Hair follicular keratinocyte (primary cell): Measurements from ENCODE around the gene TAF11L11. TPM values are rescaled to one million over a fixed set of nuclear protein-coding genes. Genes with fewer than 3 reads are reported as not detected.

Experiments used
- total RNA-seq: library from RNA; depleted of rRNA; stranded (reverse); fragments of >200 nt; gene quantifications from 2 replicates; pipeline ENCODE4 v1.2.3, GENCODE V29; 2015

Gene TAF11L11
- total RNA-seq, result not detected in 2 replicates

DNA sequence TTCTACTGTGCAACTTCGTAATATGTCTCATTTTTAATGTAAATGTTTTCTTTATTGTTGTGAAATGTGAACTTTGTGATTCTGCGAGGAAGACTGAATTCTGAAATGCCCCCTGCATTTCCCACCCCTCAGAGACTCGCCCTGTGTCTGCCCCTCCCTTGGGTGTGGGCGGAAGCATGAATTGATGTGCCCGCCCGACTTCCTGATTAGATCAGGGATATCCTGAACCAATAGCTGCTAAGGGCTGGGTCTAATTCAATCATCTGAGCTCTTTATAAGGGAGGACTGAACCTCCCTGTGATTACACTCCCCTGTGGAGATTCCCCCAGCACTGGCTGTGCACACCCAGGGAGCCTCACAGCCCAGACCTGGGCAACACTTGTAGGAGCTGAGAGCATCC is at the start of gene TAF11L11:
TAF11L11 (plus strand) TSS at position 304 of the 400 bp plus-strand sequence.

DNA sequence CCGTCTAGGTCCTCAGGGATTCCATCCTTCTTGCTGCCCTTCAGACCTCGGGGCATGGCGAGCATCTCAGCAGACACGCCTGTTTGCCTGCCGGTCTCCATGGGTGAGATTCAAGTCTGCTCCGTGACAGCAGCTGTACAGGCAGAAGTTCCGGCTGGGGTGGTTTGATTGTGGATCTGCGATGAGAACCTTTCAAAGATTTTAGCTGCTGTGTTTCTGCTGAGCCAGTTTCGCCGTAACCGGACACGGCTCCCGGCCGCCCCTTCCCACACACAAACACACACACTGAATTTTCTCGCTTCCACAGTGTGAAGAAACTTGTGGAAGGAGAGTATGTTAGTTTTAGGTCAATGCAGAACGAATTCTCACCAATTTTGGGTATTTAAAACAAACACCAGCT is 18.3 kb upstream of the TAF11L11 start, which contains the start of gene TAF11L7:
TAF11L7 (minus strand) TSS at position 101 of the 400 bp plus-strand sequence.

DNA sequence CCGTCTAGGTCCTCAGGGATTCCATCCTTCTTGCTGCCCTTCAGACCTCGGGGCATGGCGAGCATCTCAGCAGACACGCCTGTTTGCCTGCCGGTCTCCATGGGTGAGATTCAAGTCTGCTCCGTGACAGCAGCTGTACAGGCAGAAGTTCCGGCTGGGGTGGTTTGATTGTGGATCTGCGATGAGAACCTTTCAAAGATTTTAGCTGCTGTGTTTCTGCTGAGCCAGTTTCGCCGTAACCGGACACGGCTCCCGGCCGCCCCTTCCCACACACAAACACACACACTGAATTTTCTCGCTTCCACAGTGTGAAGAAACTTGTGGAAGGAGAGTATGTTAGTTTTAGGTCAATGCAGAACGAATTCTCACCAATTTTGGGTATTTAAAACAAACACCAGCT is 13.1 kb upstream of the TAF11L11 start, which contains the start of gene TAF11L8:
TAF11L8 (minus strand) TSS at position 101 of the 400 bp plus-strand sequence.

DNA sequence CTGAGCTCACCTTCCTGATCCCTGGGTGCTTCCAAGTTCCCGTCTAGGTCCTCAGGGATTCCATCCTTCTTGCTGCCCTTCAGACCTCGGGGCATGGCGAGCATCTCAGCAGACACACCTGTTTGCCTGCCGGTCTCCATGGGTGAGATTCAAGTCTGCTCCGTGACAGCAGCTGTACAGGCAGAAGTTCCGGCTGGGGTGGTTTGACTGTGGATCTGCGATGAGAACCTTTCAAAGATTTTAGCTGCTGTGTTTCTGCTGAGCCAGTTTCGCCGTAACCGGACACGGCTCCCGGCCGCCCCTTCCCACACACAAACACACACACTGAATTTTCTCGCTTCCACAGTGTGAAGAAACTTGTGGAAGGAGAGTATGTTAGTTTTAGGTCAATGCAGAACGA is 9.7 kb upstream of the TAF11L11 start, which contains the start of gene TAF11L9:
TAF11L9 (minus strand) TSS at position 140 of the 400 bp plus-strand sequence.

DNA sequence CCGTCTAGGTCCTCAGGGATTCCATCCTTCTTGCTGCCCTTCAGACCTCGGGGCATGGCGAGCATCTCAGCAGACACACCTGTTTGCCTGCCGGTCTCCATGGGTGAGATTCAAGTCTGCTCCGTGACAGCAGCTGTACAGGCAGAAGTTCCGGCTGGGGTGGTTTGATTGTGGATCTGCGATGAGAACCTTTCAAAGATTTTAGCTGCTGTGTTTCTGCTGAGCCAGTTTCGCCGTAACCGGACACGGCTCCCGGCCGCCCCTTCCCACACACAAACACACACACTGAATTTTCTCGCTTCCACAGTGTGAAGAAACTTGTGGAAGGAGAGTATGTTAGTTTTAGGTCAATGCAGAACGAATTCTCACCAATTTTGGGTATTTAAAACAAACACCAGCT is 6.3 kb upstream of the TAF11L11 start, which contains the start of gene TAF11L10:
TAF11L10 (minus strand) TSS at position 101 of the 400 bp plus-strand sequence.

DNA sequence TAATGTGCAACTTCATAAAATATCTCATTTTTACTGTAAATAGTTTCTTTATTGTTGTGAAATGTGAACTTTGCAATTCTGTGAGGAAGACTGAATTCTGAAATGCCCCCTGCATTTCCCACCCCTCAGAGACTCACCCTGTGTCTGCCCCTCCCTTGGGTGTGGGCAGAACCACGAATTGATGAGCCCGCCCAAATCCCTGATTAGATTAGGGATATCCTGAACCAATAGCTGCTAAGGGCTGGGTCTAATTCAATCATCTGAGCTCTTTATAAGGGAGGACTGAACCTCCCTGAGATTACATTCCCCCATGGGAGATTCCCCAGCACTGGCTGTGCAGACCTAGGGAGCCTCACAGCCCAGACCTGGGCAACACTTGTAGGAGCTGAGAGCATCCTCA is 6.1 kb downstream of the TAF11L11 start, which contains the start of gene TAF11L12:
TAF11L12 (plus strand) TSS at position 301 of the 400 bp plus-strand sequence.

DNA sequence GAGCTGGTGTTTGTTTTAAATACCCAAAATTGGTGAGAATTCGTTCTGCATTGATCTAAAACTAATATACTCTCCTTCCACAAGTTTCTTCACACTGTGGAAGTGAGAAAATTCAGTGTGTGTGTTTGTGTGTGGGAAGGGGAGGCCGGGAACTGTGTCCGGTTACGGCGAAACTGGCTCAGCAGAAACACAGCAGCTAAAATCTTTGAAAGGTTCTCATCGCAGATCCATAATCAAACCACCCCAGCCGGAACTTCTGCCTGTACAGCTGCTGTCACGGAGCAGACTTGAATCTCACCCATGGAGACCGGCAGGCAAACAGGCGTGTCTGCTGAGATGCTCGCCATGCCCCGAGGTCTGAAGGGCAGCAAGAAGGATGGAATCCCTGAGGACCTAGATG is 27.8 kb downstream of the TAF11L11 start, which contains the start of gene TAF11L13:
TAF11L13 (plus strand) TSS at position 301 of the 400 bp plus-strand sequence.

DNA sequence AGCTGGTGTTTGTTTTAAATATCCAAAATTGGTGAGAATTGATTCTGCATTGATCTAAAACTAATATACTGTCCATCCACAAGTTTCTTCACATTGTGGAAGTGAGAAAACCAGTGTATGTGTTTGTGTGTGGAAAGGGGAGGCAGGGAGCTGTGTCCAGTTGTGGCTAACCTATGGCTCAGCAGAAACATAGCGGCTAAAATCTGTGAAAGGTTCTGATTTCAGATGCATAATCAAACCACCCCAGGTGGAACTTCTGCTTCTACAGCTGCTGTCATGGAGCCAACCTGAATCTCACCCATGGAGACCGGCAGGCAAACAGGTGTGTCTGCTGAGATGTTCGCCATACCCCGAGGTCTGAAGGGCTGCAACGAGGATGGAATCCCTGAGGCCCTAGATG is 30.2 kb downstream of the TAF11L11 start, which contains the start of gene TAF11L14:
TAF11L14 (plus strand) TSS at position 301 of the 400 bp plus-strand sequence.

Other genes starting within 250 kb of the TAF11L11 start
- gene TAF11L2, start 106.0 kb upstream of the TAF11L11 start, total RNA-seq, result not detected in 2 replicates
- not detected in 2 replicates for gene TAF11L3, start 85.8 kb upstream of the TAF11L11 start, total RNA-seq
- not detected in 2 replicates for gene TAF11L4, start 82.4 kb upstream of the TAF11L11 start, total RNA-seq
- not detected in 2 replicates for gene TAF11L5, start 78.9 kb upstream of the TAF11L11 start, total RNA-seq
- not detected in 2 replicates for gene TAF11L6, start 75.5 kb upstream of the TAF11L11 start, total RNA-seq
- gene TAF11L7, start 18.4 kb upstream of the TAF11L11 start, total RNA-seq, result not detected in 2 replicates
- gene TAF11L8, start 13.2 kb upstream of the TAF11L11 start, total RNA-seq, result not detected in 2 replicates
- gene TAF11L9, start 9.8 kb upstream of the TAF11L11 start, total RNA-seq, result not detected in 2 replicates
- gene TAF11L10, start 6.4 kb upstream of the TAF11L11 start, total RNA-seq, result not detected in 2 replicates
- not detected in 2 replicates for gene TAF11L12, start 6.2 kb downstream of the TAF11L11 start, total RNA-seq
- gene TAF11L13, start 27.9 kb downstream of the TAF11L11 start, total RNA-seq, result not detected in 2 replicates
- not detected in 2 replicates for gene TAF11L14, start 30.3 kb downstream of the TAF11L11 start, total RNA-seq